ENCODE data around the gene PLXDC2.

The PLXDC2 gene

DNA sequence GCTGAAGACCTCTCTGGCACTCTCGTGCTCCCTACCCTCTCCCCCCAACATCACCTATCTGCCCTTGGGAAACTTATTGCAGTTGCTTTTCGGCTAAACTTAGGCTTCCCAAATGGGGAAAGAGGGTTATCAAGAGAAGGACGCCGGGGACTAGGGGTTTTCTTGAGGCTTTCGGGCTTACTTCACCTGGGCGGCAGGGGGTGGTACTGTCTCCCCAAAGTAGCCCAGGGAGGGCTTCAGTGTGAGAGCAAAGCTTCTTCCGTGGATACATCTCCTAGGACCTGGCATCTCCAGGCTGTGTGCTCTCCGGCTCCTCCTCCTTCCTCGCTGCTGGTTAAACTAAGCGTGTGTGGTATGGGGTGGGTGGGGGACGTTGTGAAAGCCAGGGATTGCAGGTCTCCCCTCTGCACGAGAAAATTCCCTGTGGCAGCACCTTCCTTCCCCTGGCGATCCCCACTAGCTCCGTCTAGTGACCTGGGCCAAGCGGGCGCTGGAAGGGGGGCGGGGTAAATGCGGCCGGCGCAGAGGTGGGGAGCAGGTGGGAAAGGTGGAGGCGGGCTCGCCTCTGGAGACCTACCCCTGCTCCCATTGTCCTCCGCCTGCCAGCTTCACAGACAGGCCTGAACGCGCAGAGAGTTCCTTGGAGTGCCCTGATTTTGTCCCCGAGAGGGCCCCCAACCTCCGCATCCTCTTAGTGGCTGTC lies 1.1 kb downstream of the PLXDC2 start:
- DNase-seq = no peak

DNA sequence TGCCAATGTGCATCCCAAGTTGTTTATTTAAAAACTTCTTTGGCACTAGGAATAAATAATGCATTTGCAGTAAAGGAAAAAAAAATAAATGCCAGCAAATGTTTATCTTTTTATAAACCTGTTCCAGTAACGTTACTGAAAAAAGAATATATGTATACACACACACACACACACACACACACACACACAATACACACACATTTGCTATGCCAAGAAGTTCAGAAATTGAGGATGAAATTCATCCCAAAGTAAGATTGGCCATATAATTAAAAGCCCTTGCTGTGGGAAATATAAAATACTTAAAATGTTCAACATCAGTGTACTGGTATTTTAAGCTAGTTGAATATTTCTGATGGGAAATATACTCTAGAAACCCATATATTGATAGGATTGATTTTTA lies 2.6 kb downstream of the PLXDC2 start:
- no peak for DNase-seq

DNA sequence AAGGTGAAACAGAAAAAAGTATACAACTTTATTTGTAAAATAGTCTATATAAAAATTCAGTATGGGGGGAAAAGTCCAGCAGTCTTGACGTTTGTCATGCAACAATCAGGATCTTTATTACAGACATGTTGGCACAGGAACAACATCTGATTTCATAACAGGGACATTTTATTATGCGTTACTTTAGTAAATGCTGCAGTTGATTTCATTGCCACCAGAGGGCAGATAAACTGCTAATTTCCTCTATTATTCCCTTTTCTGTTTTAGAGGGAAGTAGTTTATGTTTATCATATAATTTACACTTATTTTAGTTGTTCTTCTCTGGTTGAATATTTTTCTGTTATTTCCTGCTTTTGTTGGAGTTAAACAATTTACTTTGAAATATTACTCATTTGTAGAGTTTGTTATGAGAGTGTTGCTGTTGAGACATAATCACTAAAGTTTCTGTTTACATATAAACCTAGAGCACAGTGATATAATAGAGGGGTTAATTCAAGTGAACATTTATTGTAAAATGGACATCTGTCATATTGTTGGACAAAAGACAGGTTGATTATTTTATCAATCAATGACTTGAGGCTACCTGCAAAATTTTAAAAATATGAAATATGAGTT lies 3.3 kb downstream of the PLXDC2 start:
- DNase-seq = no peak

DNA sequence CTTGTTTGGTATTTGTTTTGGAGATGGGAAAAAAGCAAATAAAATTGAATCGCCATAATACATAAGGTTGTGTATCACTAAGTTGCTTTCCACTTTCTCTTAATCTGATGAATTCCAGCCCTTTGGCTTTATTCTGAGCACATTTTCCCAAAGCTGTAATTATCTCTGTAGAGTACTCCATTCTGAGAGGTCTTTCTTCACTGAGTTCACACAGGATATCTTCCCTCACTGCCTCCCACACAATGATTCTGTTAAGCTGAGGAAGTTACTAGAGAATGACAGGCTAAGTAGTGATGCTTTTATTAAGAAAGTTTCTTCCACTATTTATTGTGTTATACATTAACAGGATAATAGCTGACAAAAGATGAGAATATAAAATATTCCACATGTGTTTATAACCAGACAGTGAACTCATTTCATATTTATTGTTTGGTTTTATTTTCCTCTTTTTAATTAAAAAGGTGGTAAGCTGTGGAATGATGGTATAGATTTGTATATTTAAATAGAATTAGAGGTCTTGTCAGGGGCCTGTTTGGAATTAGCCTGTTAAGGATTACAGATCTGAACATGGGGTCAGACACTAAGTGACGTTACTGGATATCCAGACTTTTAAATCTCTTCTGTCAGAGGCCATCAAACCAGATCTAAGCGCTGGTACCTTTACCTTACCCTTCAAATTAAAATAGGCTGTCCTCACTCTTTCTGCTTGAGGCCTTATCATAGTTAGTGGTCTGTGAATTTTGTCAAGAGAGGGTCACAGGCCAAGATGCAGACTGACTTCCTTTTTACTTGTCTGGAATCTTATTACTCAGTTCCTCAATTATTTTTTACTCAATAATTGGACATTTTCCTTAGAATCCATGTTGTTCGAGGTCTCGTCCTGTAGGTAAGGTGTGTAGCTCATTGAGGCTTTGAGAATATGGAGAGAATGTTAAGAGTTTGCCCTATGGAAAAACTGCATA lies 8.4 kb downstream of the PLXDC2 start:
- DNase-seq = no peak

- no peak for DNase-seq
These were observed 9.5 kb downstream of the PLXDC2 start for GRCh38 chr10:19825700-19826099.

DNA sequence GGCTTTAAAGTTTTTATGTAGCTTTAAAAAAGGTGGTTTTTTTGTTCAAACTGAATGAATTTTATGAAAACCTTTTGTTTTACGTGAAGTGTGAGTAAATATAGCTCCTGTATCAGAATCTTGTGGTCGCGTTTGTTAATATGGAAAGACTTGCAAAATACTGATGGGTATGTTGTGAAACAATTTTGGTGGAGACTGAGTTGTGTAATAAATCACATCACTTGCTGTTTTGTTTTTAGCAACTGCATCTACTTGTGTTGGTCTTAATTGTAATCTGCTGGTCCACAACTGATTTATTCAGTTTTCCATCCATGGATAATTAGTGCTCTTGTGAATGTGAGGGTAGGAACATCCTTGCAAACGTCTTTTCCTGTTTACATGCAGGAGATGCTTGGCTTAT lies 10.5 kb downstream of the PLXDC2 start:
- DNase-seq = no peak

GRCh38 chr10:19828278-19829049 lies 12.2 kb downstream of the PLXDC2 start:
- DNase-seq = no peak

DNA sequence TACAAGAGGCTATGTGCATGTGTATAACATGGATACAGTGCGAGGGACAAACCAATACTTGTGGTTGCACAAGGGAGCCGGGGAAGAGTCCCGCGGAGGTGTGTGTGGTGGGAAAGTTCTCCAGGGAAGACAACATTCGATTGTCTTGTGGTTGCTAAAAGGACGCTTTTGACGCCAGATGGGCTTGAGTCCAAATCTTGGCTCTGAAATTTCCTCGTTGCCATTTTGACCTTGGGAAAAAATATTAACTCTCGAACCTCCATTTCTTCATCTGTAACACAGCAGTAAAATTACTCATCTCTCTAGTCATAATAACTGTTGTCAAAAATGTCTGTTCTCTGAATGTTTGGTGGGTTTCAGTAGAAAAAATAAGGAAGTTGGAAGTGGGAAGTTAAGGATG lies 16.5 kb downstream of the PLXDC2 start:
- DNase-seq = no peak

GRCh38 chr10:19833170-19833824 lies 17.1 kb downstream of the PLXDC2 start:
- no peak for DNase-seq

GRCh38 chr10:19835952-19836351 lies 19.7 kb downstream of the PLXDC2 start:
- DNase-seq = no peak

DNA sequence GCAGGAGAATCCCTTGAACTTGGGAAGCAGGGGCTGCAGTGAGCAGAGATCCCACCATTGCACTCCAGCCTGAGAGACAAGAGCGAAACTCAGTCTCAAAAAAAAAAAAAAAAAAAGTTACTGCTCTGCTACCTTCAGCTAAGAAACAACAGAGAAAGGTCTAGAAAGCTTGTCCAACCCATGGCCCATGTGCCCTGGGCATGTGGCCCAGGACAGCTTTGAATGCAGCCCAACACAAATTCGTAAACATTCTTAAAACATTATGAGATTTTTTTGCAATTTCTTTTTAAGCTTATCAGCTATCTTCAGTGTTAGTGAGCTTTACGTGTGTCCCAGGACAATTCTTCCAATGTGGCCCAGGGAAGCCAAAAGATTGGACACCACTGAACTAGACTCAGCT lies 22.9 kb downstream of the PLXDC2 start:
- DNase-seq = no peak

DNA sequence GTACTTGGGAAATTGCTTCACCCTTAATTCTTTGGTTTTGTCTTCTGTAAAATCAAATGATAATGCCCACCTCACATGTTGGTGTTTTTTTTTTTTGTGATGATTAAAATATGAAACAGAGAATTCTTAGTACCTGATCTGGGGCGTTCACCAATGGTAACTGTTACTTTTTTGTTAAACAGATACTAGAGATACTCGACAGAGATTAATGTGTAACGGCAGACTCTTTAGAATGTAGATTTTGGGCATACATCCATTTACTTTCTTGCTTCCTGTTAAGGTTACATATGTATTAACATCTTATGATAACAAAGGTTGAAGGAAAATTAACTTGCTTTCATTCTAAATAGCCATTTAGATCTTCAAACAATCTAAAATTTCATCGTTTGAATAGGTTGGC lies 23.3 kb downstream of the PLXDC2 start:
- DNase-seq = no peak

DNA sequence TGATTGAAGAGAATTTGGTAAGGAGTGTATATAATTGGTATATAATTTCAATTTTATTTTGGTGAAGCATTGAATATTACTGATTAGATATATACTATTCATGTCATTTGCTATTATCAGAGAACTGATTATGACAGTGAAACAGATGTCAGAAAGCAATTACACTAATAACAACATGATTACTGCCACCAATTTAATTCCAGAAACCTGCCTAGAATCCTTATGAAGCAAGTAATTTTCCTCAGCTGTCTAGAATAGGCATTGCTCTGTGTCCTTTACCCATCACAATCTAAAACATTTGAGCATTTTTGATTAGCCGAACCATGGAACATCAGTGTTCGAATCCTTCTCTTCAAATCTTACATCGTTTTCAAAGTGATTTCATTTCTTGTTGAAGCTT lies 24.5 kb downstream of the PLXDC2 start:
- DNase-seq = no peak

- DNase-seq = no peak
These were observed 27.3 kb downstream of the PLXDC2 start for GRCh38 chr10:19843487-19843886.

- DNase-seq = no peak
These were observed 29.5 kb downstream of the PLXDC2 start for GRCh38 chr10:19845503-19846368.

- DNase-seq = no peak
These were observed 31.1 kb downstream of the PLXDC2 start for GRCh38 chr10:19847321-19847720.

DNA sequence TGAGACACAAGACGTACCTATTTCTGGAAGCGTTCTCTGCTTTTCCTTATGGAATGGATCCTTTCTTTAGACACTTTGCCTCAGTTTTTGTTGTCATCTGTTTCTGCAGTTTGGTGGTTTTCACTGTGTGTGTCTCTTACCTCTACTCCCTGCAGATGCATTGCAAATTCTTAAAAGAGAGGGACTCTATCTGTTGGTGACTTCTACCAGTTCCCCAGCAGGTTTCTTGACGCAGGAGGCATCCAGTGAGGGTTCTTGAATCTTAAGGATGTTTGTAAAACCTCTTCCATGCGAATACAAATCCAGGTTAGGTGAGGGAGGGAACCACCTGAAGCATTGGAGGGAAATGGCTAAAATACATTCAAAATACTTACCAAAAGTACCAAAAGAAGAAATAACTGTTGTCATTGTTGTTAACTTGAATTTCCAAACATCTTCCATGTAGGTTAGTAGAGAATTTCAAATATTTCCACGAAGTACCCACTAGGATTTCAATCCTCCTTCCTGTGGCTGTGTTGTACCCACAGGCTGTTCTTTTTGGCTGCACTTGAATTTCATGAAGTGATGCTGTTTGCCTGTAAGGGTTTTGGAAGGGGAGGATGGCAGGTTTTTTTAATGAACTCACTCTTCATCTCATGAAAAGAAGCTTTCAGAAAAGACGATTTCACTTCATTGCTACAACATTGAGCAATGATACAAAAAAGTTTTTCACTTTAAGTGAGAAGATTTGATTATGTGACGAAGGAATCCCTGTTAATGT lies 32.2 kb downstream of the PLXDC2 start:
- no peak for DNase-seq

DNA sequence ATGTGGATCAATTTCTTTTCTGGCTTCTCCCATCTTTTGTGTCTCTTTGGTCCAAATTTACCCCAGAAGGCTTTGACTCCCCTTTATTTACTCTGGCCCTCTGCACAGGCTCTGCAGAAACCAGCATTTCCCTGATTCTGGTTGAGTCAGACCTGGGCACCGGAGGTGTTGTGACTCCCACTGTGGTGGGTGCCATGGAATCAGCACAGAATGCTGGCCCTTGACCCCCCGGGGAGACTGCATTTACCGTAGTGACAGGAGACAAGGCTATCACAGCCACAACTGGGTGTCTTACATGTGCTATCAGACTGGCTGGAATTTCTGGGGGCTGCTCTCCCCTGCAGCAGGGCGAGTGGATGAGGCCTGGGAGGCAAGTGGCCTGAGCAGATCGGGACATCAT lies 37.6 kb downstream of the PLXDC2 start:
- DNase-seq = no peak

GRCh38 chr10:19857876-19858275 lies 41.6 kb downstream of the PLXDC2 start:
- no peak for DNase-seq

DNA sequence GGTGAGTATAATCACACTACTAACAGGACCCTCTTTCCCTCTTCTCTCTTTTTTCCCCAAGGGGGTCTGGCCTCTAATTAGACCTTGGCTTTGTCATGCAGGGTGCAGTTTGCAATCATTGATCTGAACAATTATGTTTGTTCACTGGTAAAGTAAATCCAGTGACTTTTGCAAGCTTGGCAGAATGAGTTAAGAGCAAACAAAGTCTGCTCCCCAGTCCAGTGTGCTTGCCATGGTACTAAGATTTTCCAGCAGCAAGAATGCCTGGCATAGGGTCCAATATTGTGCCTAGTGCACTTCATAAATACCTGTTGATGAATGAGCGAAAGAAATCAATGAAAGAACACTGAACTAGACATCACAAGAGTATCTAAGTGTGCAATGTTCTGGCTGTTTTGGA lies 43.9 kb downstream of the PLXDC2 start:
- DNase-seq = no peak
